T-helper 22 cell (primary cell): ENCODE data around the gene VPS11.
"Not testable (repeated sequence)": the region's sequence is repeated elsewhere in the genome, so short reads cannot be mapped to it uniquely, and the experiment has no call there.

Experiments used
- DNase-seq: peaks from one replicate; pipeline ENCODE4 v3.0.0-alpha.2; 2020; ENCODE audit warnings: low read depth

Gene VPS11

GRCh38 chr11:119103161-119103664 is 35.6 kb downstream of the VPS11 start:
- not testable (repeated sequence) for DNase-seq

GRCh38 chr11:119103793-119104192 is 36.2 kb downstream of the VPS11 start:
- DNase-seq, result no peak

- DNase-seq, result peak; percentile 81
Observed at GRCh38 chr11:119106564-119107537, 39.2 kb downstream of the VPS11 start, which contains the start of gene C2CD2L. Gene C2CD2L, plus strand, starts transcription at chr11:119107344. Its CDS starts 398 bp downstream, at chr11:119107742.

- no peak for DNase-seq
Observed at GRCh38 chr11:119107538-119108145, 40.0 kb downstream of the VPS11 start.

- no peak for DNase-seq
Observed at GRCh38 chr11:119108146-119108856, 40.7 kb downstream of the VPS11 start.

- DNase-seq, result no peak
Observed at GRCh38 chr11:119108857-119109221, 41.2 kb downstream of the VPS11 start.

GRCh38 chr11:119109843-119110242 is 42.2 kb downstream of the VPS11 start:
- DNase-seq, result no peak

- DNase-seq, result no peak
Observed at GRCh38 chr11:119110439-119110838, 42.8 kb downstream of the VPS11 start.

GRCh38 chr11:119111361-119111925 is 43.8 kb downstream of the VPS11 start:
- no peak for DNase-seq

- DNase-seq, result no peak
Observed at GRCh38 chr11:119112314-119113020, 44.8 kb downstream of the VPS11 start.

GRCh38 chr11:119113716-119114115 is 46.1 kb downstream of the VPS11 start:
- no peak for DNase-seq

GRCh38 chr11:119114351-119114750 is 46.7 kb downstream of the VPS11 start:
- DNase-seq, result no peak

GRCh38 chr11:119115484-119116234 is 48.0 kb downstream of the VPS11 start:
- no peak for DNase-seq

- DNase-seq, result no peak
Observed at GRCh38 chr11:119116235-119116594, 48.6 kb downstream of the VPS11 start.

GRCh38 chr11:119116601-119117000 is 49.0 kb downstream of the VPS11 start:
- DNase-seq, result no peak

- DNase-seq, result no peak
Observed at GRCh38 chr11:119117004-119117706, 49.5 kb downstream of the VPS11 start.

GRCh38 chr11:119118227-119118626 is 50.6 kb downstream of the VPS11 start:
- DNase-seq, result no peak

- DNase-seq, result no peak
Observed at GRCh38 chr11:119118946-119119345, 51.3 kb downstream of the VPS11 start.

GRCh38 chr11:119120639-119121007 is 53.0 kb downstream of the VPS11 start:
- no peak for DNase-seq
